ENCODE measurements around the gene SLC30A4. TPM values are rescaled to one million over a fixed set of nuclear protein-coding genes. Genes with fewer than 3 reads are reported as not detected.

SLC30A4 gene
- polyA plus RNA-seq, 1 of the 3 experiments (the other 2 are of a cell fraction): 1.9 TPM

- no peak overlapping the region for H3K27ac ChIP-seq (ENCODE audit: low read depth in 2 of 2, low read length in 1 of 2)
- H4K20me1 ChIP-seq (ENCODE audit: insufficient read depth): no peaks in the 10 kb centered on the region
- H3K9me2 ChIP-seq: no peaks in the 10 kb centered on the region
- DNase-seq: no peak
- H3F3A ChIP-seq (replicated peaks; ENCODE audit: insufficient read depth): no peaks in the 10 kb centered on the region
- no peak overlapping the region for H3K4me3 ChIP-seq (ENCODE audit: low read depth in 2 of 2, low read length in 1 of 2)
- no peak overlapping the region for H3K9ac ChIP-seq
- no peaks in the 10 kb centered on the region for H3K27me3 ChIP-seq (ENCODE audit: insufficient read depth)
- H2AFZ ChIP-seq (ENCODE audit: low read depth): no peak overlapping the region
- no peaks in the 10 kb centered on the region for H3K36me3 ChIP-seq (replicated peaks in 1 of 2; ENCODE audit: control insufficient read depth in 1 of 2, insufficient read depth in 2 of 2, low read length in 1 of 2)
- ChIA-PET POLR2A (no interaction called here), CTCF (interaction anchor here (1.1 to 2.2 kb wide), 2 partner anchors 12 to 16 kb away, joined by 3 to 6 read pairs; no protein-coding TSS in a partner anchor)
- no peak for TF ChIP-seq RAD21 (IDR thresholded peaks at IDR 0.05; ENCODE audit: low read length)
- TF ChIP-seq CHD2 (IDR thresholded peaks at IDR 0.05; ENCODE audit: low read length, partially characterized antibody): no peak
- TF ChIP-seq GATA2 (CRISPR knock-in tag; IDR thresholded peaks at IDR 0.05): no peak
- TF ChIP-seq SMC3 (IDR thresholded peaks at IDR 0.05; ENCODE audit: low read depth, low read length): no peak
- TF ChIP-seq ZBTB33 (IDR thresholded peaks at IDR 0.05; ENCODE audit: borderline replicate concordance, low read depth): no peak
- no peak for TF ChIP-seq MEF2A (IDR thresholded peaks at IDR 0.05; ENCODE audit: borderline replicate concordance, low read depth)
- TF ChIP-seq EZH2phosphoT487 (IDR thresholded peaks at IDR 0.05; ENCODE audit: borderline replicate concordance, low read depth): no peak
- no peak overlapping the region for H3K4me2 ChIP-seq
- H3K79me2 ChIP-seq (ENCODE audit: insufficient read depth): no peaks in the 10 kb centered on the region
- H3K4me1 ChIP-seq (ENCODE audit: control insufficient read depth in 1 of 2, insufficient read depth in 2 of 2, low read depth in 1 of 2, low read length in 1 of 2): no peaks in the 10 kb centered on the region; a peak in 1 of 4 replicates
- H3K9me3 ChIP-seq: no peaks in the 10 kb centered on the region
These were observed 81.5 kb downstream of the SLC30A4 start for GRCh38 chr15:45441036-45441435.

GRCh38 chr15:45439521-45440260, 82.9 kb downstream of the SLC30A4 start:
- Histone ChIP-seq H3K4me1 (ENCODE audit: control insufficient read depth in 1 of 2, insufficient read depth in 2 of 2, low read depth in 1 of 2, low read length in 1 of 2) (no peaks in the 10 kb centered on the region; a peak in 1 of 4 replicates), H3K9ac (no peak overlapping the region), H2AFZ (ENCODE audit: low read depth) (no peak overlapping the region), H3F3A (replicated peaks; ENCODE audit: insufficient read depth) (no peaks in the 10 kb centered on the region), H3K4me3 (ENCODE audit: low read depth in 2 of 2, low read length in 1 of 2) (no peak overlapping the region), H3K79me2 (ENCODE audit: insufficient read depth) (no peaks in the 10 kb centered on the region), H3K9me3 (no peaks in the 10 kb centered on the region), H3K27me3 (ENCODE audit: insufficient read depth) (no peaks in the 10 kb centered on the region), H3K27ac (ENCODE audit: low read depth in 2 of 2, low read length in 1 of 2) (no peak overlapping the region), H3K36me3 (replicated peaks in 1 of 2; ENCODE audit: control insufficient read depth in 1 of 2, insufficient read depth in 2 of 2, low read length in 1 of 2) (no peaks in the 10 kb centered on the region), H4K20me1 (ENCODE audit: insufficient read depth) (no peaks in the 10 kb centered on the region), H3K4me2 (no peak overlapping the region), H3K9me2 (no peaks in the 10 kb centered on the region)
- ChIA-PET POLR2A (interaction anchor here (1.1 kb wide), 1 partner anchor 37 kb away, joined by 3 read pairs; no protein-coding TSS in a partner anchor), CTCF (interaction anchor here (0.8 to 2.2 kb wide), 2 partner anchors 18 to 19 kb away, joined by 3 to 6 read pairs; no protein-coding TSS in a partner anchor)
- TF ChIP-seq JUND (IDR thresholded peaks at IDR 0.05): no peak
- TF ChIP-seq EZH2phosphoT487 (IDR thresholded peaks at IDR 0.05; ENCODE audit: borderline replicate concordance, low read depth): no peak
- no peak for TF ChIP-seq GATA2 (CRISPR knock-in tag; IDR thresholded peaks at IDR 0.05)
- TF ChIP-seq MAX (IDR thresholded peaks at IDR 0.05; ENCODE audit: low read depth): no peak
- DNase-seq: no peak
- WGBS (ENCODE audit: low lambda C conversion rate): 84% methylated on average over 5 of the region's 5 CpGs
